ENCODE data around the gene TMEM214. TPM values are rescaled to one million over a fixed set of nuclear protein-coding genes. Genes with fewer than 3 reads are reported as not detected.
"Not testable (repeated sequence)": the region's sequence is repeated elsewhere in the genome, so short reads cannot be mapped to it uniquely, and the experiment has no call there.

TMEM214 gene
- total RNA-seq, 4 donors from 2014 or later: 50.1 to 121 (median 82.0) TPM

GRCh38 chr2:27071277-27071989, 38.7 kb downstream of the TMEM214 start, which contains the start of gene OST4:
TSS of gene OST4 (minus strand) at chr2:27071654.
- peak within 1 kb of the TSS; percentile 66 to 97 (median 82) for H3K4me3 ChIP-seq
- H3K27me3 ChIP-seq: no peaks in the 10 kb centered on the region
- peaks cover 0 to 53% (median 16%) of the 10 kb centered on the region in 4 donors for H3K4me1 ChIP-seq
- peak within 1 kb of the TSS; percentile 88 to 96 (median 94) for H3K27ac ChIP-seq
- peaks cover 0 to 32% (median 0%) of the 10 kb centered on the region in 3 donors for H3K36me3 ChIP-seq
- H3K9me3 ChIP-seq: no peaks in the 10 kb centered on the region
- DNase-seq: peak; percentile 91 to 97 (median 96)
- TF ChIP-seq POLR2A (IDR thresholded peaks at IDR 0.05): peak; percentile 87 to 90
- TF ChIP-seq CTCF (IDR thresholded peaks at IDR 0.05): peak in 1 of 6 experiments; percentile 9

- H3K36me3 ChIP-seq: peaks cover 0 to 25% (median 0%) of the 10 kb centered on the region in 3 donors
- peak in 1 of 3 donors; percentile 35 for DNase-seq
- H3K27me3 ChIP-seq: no peaks in the 10 kb centered on the region
- H3K9me3 ChIP-seq: no peaks in the 10 kb centered on the region
- peak overlapping the region; percentile 88 to 96 (median 94) for H3K27ac ChIP-seq
- TF ChIP-seq POLR2A (IDR thresholded peaks at IDR 0.05) (no peak), CTCF (IDR thresholded peaks at IDR 0.05) (no peak)
- peak overlapping the region; percentile 66 to 97 (median 82) for H3K4me3 ChIP-seq
- peaks cover 0 to 57% (median 16%) of the 10 kb centered on the region in 4 donors for H3K4me1 ChIP-seq
These were observed 39.4 kb downstream of the TMEM214 start for GRCh38 chr2:27071990-27072830.

GRCh38 chr2:27072920-27073319, 40.2 kb downstream of the TMEM214 start:
- Histone ChIP-seq H3K27ac (peak overlapping the region; percentile 88 to 96 (median 94)), H3K4me3 (no peak overlapping the region), H3K27me3 (no peaks in the 10 kb centered on the region), H3K36me3 (peaks cover 0 to 18% (median 0%) of the 10 kb centered on the region in 3 donors), H3K9me3 (no peaks in the 10 kb centered on the region), H3K4me1 (peaks cover 0 to 58% (median 16%) of the 10 kb centered on the region in 4 donors)
- TF ChIP-seq POLR2A (IDR thresholded peaks at IDR 0.05): no peak
- no peak for TF ChIP-seq CTCF (IDR thresholded peaks at IDR 0.05)
- DNase-seq: no peak

GRCh38 chr2:27073782-27074181, 41.0 kb downstream of the TMEM214 start:
- Histone ChIP-seq H3K27ac (peak overlapping the region in 3 of 4 donors; percentile 24 to 88 (median 43)), H3K4me3 (no peak overlapping the region), H3K36me3 (peaks cover 0 to 9% (median 0%) of the 10 kb centered on the region in 3 donors), H3K9me3 (no peaks in the 10 kb centered on the region), H3K27me3 (no peaks in the 10 kb centered on the region), H3K4me1 (peaks cover 0 to 54% (median 16%) of the 10 kb centered on the region in 4 donors)
- no peak for DNase-seq
- TF ChIP-seq CTCF (IDR thresholded peaks at IDR 0.05): no peak
- TF ChIP-seq POLR2A (IDR thresholded peaks at IDR 0.05): no peak

GRCh38 chr2:27074738-27075565, 42.2 kb downstream of the TMEM214 start:
- no peaks in the 10 kb centered on the region for H3K36me3 ChIP-seq
- H3K9me3 ChIP-seq: no peaks in the 10 kb centered on the region
- DNase-seq: peak in 2 of 3 donors; percentile 77 to 88
- no peak overlapping the region for H3K4me3 ChIP-seq
- H3K27ac ChIP-seq: peak overlapping the region; percentile 24 to 88 (median 53)
- H3K4me1 ChIP-seq: peaks cover 0 to 43% (median 16%) of the 10 kb centered on the region in 4 donors
- no peaks in the 10 kb centered on the region for H3K27me3 ChIP-seq
- no peak for TF ChIP-seq POLR2A (IDR thresholded peaks at IDR 0.05)
- TF ChIP-seq CTCF (IDR thresholded peaks at IDR 0.05): no peak

- H3K27me3 ChIP-seq, H3K4me3 ChIP-seq, H3K36me3 ChIP-seq, DNase-seq, H3K9me3 ChIP-seq: not testable (repeated sequence)
- Histone ChIP-seq H3K27ac (peak overlapping the region in 3 of 4 donors; percentile 48 to 88 (median 58)), H3K4me1 (peaks cover 0 to 42% (median 11%) of the 10 kb centered on the region in 4 donors)
These were observed 42.8 kb downstream of the TMEM214 start for GRCh38 chr2:27075566-27075871.
